RPMI7951 (cell line): ENCODE results near the gene WNT4. TPM values are rescaled to one million over a fixed set of nuclear protein-coding genes. Genes with fewer than 3 reads are reported as not detected.

Experiments
- DNase-seq: peaks from one replicate; pipeline ENCODE4 v3.0.0-alpha.2; 2012; ENCODE audit warnings: low read depth
- total RNA-seq: library from RNA; depleted of rRNA; stranded (reverse); fragments of >200 nt; shearing (Covaris generic); gene quantifications from 2 replicates; pipeline ENCODE4 v1.2.3, GENCODE V29; 2014; rRNA removed

Gene WNT4
- total RNA-seq, 1 experiment from 2014 or later: not detected

GRCh38 chr1:22075718-22076117 lies 67.2 kb downstream of the WNT4 start:
- DNase-seq: no peak

GRCh38 chr1:22074803-22075202 lies 68.1 kb downstream of the WNT4 start:
- DNase-seq: no peak

- no peak for DNase-seq
Measured at GRCh38 chr1:22071511-22071910, 71.4 kb downstream of the WNT4 start.

Other genes starting within 250 kb of the WNT4 start
- gene HSPG2, start 205.8 kb downstream of the WNT4 start, total RNA-seq: 9.7 and 12.4 TPM in 2 replicates
- gene CELA3B, start 166.1 kb downstream of the WNT4 start, total RNA-seq: not detected in 2 replicates
- not detected in 2 replicates for gene CELA3A, start 141.4 kb downstream of the WNT4 start, total RNA-seq
- 554 and 659 TPM in 2 replicates for gene CDC42, start 90.4 kb downstream of the WNT4 start, total RNA-seq